ENCODE results near the gene PTPRN2.

The PTPRN2 gene

DNA sequence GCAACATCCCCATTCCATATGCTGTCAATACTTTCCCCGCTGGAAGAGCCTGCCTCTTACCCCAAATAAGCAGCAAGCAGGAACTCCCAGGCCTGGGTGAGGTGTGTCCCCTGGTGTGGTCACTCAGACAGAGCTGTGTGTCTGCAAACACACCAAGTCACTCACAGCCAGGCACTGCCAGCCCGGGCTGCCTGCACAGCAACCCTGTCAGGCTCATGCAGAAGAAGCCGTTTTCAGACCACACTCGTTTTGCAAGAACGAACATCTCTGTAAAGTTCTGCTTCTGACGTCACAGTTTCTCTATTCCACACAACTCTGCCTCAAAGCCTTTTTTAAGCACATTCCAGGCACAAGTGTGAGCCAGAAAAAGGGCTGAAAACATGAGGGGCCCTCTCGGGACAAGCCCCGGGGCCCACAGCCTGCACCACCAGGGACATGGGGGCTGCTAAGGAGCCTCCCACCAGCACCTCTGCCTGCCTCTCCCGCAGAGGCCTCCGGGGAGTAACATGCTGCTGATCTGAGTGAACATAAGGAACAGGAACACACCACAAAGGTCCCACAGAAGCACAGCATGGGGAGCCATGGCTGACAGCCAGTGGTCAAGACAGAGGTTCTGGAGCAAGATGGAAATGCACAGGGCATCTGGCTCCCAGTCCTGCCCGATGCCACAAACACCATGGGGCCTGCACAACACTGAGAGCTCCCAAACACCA is 11.4 kb downstream of the PTPRN2 start:
- no peak for DNase-seq (ENCODE audit: low spot score)

DNA sequence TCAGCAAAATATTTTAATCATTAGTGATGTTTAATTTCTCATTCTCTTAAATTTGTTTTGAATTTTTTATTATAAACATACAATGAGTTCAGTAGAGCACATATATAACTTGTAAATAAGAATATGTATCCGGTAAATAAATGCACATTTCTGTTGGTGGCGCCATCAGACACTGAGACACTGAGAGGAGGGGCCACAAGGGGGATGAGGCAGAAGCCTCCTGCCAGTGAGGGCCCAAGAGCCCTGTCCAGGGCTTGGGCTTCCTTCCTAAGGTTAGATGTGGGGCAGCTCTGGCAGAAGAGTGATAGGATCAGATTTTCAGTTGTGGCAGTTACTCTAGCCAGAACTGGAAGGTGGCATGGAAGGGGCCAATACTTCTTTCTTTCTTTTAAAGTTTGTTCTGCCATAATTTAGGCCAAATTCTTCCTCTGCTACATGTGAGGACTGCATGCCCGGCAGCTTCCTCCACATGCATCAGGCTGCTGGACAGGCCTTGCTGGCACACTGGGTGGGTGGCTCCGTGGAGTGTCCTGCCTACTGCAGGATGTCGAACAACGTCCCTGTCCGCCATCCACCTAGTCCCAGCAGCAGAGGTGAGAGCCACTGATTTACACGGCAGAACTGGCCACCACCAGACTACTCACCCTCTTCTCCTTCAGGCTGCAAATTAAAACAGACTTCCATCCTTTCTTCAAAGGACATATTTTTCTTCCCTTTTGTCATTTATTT is 13.2 kb downstream of the PTPRN2 start:
- DNase-seq (ENCODE audit: low spot score) = no peak

DNA sequence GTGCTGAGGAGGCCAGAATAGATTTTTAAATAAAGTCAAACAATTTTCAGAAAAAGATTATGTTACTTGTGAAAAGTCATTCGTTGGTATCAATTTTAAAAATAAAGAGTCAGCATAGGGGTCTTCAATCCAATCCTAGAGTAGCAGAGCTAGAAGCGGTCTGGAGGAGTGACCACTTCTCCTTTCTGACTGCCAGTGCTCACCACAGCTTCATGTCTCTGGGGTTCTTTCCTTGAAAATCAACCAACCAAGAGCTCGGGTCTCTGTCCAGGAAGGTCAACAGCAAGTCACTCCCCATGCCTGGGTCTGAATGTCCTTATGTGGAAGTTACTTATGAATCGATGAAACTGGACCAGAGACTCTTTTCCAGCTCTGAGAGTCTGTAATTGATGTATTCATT is 14.3 kb downstream of the PTPRN2 start:
- no peak for DNase-seq (ENCODE audit: low spot score)

DNA sequence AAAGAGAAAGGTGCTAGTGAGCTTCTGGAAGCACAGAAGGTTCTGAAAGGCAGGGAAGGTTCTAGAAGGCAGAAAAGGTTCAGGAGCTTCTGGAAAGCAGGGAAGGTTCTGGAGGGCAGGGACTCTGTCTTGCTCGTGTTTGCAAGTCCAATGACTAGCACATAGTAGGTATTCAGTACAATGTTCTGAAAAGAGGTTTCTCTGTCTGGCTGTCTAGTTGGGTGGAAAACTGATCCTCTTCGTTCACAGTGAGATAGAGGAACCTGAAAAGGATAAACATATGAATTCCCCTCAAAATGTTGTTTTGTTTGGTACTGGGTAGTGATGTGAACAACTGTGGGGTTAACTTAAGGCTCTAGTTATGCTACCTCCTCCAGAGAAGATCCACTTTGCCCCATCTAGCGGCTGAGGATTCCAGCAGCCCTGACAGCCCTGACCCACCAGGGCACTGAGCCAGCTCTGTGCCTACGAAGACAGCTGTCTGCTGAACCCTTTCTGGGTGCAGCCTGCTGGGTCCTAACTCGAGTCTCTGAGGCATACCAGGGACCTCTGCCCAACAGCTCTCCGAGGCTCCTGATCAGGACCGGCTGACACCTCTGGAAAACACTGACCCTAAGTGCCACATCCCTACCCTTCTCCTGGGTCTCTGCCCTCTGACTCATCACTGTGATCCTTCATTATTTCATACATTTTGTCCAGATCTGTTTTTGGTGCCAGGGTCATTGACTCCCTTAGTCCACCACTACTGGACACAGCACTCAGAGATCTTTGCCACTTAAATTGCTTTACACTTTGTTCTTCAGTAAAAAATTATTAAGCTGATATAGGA is 15.4 kb downstream of the PTPRN2 start:
- no peak for DNase-seq (ENCODE audit: low spot score)

DNA sequence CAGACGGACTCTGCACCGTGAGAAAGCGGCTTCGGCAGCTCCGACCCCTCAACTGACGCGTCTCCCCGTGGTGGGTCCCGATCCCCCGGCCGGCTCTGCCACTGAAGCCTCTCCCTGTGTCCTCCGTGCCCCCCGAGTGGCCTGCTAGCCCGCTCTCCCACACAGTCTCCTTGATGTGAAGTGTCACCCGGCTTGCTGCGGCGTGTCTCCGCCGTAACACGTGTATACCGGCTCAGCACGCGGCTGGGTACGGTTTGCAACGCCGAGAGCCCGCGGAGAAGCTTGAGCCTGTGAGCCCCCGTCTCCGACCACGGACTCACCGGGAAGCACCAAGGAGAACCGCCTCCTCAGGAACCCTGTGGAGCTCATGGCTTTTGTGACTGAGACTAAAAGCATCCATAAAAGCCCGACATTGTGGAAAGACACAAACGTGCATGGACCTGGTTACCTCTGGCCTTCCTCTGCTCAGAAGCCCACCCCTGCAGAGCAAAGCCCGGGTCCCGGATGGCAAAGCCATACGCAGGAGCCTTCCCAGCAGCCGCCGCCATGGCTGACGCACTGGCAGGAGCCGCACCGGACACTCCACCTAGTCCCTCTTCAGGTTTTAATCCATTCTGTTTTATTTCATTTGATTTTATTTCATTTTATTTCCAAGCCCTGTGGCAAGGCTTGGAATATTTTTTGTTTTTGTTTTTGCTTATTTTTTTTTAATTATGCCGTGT is 17.0 kb downstream of the PTPRN2 start:
- no peak for DNase-seq (ENCODE audit: low spot score)

DNA sequence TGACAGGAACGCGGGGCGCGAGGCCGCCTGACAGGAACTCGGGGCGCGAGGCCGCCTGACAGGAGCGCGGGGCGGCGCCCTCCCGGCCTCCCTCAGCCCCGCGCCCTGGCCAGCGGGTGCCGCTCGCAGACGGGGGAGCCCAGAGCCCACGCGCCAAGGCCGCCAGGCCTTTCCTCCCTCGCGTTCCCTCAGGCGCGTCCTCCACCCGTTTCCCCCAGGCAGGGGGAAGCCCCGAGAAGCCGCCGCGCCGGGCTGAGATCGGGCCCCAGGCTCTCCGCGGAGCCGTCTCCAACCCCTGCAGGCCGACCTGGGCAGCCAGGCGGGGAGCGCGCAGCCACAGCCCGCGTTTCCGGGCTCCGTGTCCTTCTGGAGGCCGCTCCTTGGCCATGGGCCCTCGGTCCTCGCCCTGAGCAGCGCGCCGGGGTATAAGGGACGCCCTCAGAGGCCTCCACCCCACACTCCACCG is 17.7 kb downstream of the PTPRN2 start:
- DNase-seq (ENCODE audit: low spot score) = no peak

DNA sequence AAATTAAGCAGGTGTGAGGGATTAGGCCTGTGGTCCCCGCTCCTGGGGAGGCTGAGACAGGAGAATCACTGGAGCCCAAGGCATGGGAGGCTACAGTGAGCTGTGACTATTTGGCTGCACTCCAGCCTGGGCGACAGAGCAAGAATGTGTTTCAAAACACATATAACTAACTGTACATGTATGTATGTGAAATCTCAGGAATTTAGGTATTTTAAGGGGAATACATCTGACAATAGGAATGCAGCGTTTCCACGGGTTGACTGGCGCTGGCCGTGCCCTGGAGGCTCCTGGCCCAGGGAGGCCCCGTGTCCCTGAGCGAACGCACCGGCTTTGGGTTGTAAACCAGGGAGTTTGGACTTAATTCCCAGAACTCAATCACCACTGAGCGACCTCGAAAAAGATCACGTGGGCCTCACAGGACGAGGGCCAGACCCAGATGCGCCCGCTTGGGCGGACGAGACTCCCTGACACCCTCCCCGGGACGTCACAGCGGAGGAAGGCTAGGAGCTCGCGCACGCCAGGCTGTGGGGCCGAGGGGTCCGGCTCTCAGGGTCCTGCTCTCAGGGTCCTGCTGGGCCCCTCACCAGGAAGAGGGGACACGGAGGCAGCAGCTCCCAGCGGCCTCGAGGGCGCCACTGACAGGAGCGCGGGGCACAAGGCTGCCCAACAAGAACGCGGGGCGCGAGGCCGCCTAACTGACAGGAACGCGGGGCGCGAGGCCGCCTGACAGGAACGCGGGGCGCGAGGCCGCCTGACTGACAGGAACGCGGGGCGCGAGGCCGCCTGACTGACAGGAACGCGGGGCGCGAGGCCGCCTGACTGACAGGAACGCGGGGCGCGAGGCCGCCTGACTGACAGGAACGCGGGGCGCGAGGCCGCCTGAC is 18.4 kb downstream of the PTPRN2 start:
- no peak for DNase-seq (ENCODE audit: low spot score)

DNA sequence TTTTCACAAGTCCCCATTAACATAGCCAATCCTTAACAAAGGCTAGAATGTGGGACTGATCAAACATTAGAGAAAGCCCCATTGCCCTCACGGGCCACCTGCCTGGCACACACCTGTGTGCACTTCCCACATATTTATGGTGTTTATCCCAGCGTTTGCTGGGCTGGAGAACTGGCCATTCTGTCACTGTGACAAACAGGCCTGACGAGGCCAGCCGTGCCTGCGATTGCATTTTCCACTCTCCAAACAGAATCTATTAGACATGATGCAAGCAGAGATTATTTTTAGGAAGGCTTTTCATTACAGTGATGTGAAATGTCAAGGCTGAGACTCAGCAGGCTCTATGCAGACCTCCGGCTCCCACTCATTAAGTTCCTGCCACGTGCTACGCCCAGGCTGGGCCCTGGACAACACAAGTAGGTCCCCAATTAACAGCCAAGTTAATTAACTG is 20.4 kb downstream of the PTPRN2 start:
- DNase-seq (ENCODE audit: low spot score) = no peak

DNA sequence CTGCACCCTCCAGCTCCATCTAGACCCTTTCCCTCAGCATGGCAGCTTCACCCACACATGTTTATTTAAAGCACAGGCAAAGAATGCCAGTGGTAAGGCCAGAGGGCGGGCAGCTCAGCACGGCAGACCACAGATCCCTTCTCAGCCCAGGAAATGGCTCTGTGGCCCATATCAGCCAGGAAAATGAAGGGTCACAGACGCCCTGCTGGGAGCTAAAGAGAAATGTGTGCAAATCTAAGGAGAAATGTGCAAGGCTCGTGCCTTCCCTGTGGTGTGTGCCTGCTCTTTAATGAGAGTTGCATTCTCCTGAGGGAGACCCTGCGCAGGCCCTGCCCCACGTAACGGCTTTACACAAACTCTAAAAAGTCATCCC is 23.0 kb downstream of the PTPRN2 start:
- DNase-seq (ENCODE audit: low spot score) = no peak

DNA sequence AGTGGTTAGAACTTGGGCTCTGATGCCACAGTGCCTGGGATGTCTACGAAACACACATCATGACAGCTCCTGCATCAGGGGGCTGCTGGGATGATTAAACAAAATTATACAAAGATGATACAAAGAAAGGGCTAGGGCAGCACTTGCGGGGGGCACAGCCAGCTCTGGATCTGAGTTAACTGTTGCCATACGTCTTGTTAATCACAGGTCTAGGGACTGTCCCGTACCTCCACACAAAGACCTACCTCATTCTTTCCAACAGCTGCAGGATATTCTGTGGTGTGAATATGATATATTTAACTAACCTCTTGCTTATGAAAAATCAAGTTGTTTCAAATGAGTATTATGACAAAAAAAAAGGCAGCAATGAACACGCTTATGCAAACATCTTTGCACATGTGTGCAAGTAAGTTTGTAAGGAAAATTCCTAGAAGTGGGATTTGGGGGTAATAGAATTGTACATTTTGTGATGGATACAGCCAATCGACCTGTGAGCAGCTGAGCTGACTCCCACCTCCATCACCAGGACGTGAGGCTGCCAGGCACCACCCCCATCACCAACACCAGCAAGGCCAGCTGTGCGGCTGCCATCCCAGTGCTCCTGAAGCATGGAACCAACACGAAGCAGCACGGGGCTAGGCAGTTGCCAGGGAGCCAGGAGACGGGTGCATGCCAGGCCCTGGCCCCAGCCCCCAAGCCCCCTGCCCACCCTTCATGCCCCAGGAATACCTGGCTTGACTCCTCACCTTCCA is 23.5 kb downstream of the PTPRN2 start:
- DNase-seq (ENCODE audit: low spot score) = no peak

DNA sequence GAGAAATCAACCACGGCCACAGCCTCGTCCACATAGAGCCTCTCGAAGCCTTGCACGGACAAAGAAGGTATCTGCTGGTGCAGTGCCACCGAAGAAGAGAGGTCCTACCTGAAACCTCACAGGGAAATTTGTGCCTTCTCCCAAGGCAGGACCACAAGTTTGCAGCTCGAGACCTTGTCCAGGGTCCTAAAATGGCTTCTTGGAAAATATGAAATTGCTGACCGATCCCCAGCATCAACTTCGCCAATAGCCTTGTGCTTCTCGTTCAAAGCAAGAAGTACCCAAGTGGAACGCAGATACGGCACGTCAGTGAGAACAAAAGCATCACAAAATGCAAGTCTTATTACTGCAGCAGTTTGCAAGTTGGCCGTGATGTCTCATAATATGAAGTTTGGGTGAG is 24.6 kb downstream of the PTPRN2 start:
- no peak for DNase-seq (ENCODE audit: low spot score)

DNA sequence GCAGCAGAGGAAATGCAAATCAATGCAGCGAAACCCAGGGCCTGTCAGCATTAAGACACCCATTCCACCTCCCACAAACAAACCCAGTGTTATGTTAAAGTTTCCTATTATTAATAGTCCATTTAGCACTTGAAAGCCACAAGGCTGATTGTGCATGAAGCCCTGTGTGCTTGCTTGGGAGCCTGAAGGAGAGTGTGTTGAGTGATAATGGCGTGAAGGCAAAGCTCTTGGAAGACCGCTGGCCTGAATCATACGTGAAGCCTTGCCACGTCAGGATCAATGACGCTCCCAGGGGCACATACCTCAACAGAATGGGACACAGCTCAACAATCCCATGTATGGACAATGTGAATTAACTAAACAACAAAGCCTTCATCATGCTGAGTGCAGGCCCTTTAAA is 25.1 kb downstream of the PTPRN2 start:
- no peak for DNase-seq (ENCODE audit: low spot score)

DNA sequence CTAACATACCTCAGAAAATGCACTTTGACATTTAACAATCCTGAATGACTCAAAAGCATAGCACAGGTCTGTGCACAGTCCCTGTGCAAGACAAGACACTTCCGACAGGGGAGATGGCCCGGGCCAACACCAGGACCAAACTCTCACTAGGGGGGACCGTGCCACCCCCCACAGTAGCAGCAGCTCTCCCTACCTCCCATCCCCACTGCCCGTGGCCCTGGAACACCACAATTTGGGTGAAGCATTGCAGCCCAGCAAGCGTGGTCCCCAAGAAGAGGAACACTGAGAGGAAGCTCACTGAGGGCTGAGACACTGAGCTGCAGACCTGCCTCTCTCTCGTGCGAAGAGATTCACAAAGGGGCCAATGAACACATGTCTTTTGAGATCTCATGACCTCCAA is 26.0 kb downstream of the PTPRN2 start:
- no peak for DNase-seq (ENCODE audit: low spot score)

DNA sequence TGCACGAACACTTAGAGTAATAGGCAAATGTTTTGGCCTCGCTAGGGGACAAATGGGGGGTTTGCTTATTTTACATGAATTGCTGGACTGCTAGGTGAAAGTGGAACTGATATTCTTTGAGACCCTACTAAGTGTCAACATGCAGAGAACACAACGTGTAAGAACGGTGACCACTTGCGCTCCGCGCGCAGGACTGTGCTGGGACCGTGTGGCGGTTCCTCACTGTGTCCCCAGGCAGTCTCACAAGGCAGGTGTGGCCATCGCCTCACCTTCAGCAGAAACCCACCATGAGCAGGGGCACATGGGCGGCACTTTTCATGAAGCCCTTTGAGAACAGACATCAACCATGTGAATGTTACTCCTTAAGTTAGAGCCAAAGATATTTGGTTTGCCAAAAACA is 27.2 kb downstream of the PTPRN2 start:
- DNase-seq (ENCODE audit: low spot score) = no peak

DNA sequence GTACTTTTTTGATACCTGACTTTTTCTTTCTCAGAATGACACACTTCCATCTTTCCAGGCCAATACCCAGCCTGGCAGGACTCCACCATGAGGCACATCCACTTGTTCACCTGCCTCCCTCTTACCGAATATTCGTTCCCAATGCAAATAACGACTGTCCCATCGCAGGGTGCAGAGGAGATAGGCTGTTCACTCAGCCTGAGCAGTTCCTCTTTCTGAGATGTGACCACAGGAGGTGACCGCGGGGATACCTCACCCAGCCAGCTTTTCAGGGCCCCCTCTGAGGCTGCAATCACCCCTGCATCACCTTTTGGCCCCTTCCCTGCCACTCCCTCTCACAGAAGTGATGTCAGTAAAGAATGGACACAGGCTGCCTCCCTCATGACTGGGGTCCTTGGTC is 28.3 kb downstream of the PTPRN2 start:
- DNase-seq (ENCODE audit: low spot score) = no peak

DNA sequence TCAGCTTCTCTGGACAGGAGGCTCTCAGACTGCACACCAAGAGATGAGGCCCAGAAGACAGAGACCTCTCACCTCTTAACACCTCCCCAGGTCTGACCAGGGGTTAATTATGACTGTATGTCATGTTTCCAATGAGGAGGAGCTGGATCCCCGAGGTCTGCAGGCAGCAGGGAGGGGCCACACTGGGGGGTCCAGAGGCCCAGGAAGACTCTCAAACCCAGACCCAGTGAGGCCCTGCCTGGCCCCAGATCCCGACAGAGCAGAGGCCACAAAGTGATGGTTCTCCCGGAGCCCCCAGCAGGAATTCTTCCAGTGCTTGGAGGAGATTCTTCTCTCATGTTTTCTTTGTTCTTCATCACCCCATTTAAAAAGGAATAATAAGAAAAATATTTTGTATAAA is 28.8 kb downstream of the PTPRN2 start:
- DNase-seq (ENCODE audit: low spot score) = no peak

DNA sequence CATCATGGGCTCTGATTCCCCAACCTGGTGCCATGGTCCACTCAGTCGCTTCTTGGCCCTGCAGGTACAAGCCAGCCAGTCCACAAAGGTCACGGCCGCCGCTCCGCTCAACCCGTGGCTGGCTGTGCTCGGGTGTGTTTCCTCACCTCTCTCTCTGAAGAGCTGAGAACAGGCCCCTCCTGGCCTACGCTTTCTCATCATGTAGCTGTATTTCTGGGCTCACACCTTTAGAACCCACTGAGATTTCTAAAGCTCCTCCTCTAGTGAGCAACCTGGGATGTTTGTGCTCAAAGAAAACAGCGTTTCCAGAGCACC is 30.2 kb downstream of the PTPRN2 start:
- DNase-seq (ENCODE audit: low spot score) = no peak

DNA sequence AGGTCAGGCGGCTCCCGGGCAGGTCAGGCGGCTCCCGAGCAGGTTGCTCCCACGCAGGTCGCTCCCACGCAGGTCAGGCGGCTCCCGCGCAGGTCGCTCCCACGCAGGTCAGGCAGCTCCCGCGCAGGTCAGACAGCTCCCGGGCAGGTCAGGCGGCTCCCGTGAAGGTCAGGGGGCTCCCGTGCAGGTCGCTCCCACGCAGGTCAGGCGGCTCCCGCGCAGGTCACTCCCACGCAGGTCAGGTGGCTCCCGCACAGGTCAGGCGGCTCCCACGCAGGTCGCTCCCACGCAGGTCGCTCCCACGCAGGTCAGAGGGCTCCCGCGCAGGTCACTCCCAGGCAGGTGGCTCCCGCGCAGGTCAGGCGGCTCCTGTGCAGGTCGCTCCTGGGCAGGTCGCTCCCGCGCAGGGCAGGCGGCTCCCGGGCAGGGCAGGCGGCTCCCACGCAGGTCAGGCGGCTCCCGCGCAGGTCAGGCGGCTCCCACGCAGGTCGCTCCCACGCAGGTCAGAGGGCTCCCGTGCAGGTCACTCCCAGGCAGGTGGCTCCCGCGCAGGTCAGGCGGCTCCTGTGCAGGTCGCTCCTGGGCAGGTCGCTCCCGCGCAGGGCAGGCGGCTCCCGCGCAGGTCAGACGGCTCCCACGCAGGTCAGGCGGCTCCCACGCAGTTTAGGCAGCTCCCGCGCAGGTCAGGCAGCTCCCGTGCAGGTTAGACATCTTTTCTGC is 30.7 kb downstream of the PTPRN2 start:
- DNase-seq (ENCODE audit: low spot score) = no peak

DNA sequence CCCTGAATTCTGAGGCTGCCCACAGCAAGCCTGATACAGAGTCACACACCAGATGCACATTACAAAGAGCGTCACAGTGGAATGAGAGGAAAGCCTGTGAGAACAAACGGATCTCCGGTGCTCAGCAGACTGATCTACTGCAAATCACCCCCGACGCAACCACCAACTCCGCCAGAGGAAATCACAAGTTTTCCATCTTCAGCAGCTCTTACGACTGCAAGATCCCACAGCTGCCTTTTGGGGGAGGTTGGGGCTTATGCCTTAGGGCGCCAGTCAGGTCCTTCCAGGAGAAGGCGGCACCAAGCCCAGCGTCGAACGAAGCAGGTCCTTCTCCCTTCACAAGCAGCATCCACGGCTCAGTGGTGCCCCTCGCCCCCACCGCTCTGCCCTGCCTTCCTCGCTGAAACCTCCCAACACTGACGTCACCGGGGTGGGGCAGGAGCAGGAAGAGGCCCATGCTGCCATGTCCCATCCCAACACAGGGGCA is 32.5 kb downstream of the PTPRN2 start:
- DNase-seq (ENCODE audit: low spot score) = no peak

All from putamen (tissue), 1 donor.